Left cardiac atrium (tissue), 4 donors: ENCODE data around the gene GPX4. TPM values are rescaled to one million over a fixed set of nuclear protein-coding genes. Genes with fewer than 3 reads are reported as not detected.

Experiments
- ATAC-seq, 2 donors: fragments of 200-7000 bp; cut with Tn5 transposase; one replicate each; pipeline ENCODE4 v1.9.1; 2020; ENCODE audit warnings: mild to moderate bottlenecking in 2 of 2, moderate library complexity in 2 of 2
- DNase-seq: peaks from one replicate; pipeline ENCODE4 v3.0.0-alpha.2; 2020
- intact Hi-C, 2 donors: fragments of 100-400 bp; cut with DNase I; formaldehyde crosslinking; loops; one replicate each; pipeline versions ENCODE4 v1.14.1 to v1.15.1; 2022 to 2023
- total RNA-seq, 2 donors: library from RNA; stranded (reverse); fragmentation: NEBNext Ultra II Directional; extraction: Animal tissue kit (Norgen Biotek cat#: 25700); gene quantifications; one replicate each; pipeline ENCODE4 v1.2.1, GENCODE V29; 2021
- donor health status: DM: no; HTN: yes; CAD: no.
- donor health status: DM: no; HTN: yes; CAD: no; lungs with severe emphysema.
- donor health status: DM: yes; HTN: yes; CAD: no.
- donor health status: Dilated cardiomyopathy.

The GPX4 gene
- total RNA-seq, 2 donors from 2014 or later: 378 to 432 TPM

DNA sequence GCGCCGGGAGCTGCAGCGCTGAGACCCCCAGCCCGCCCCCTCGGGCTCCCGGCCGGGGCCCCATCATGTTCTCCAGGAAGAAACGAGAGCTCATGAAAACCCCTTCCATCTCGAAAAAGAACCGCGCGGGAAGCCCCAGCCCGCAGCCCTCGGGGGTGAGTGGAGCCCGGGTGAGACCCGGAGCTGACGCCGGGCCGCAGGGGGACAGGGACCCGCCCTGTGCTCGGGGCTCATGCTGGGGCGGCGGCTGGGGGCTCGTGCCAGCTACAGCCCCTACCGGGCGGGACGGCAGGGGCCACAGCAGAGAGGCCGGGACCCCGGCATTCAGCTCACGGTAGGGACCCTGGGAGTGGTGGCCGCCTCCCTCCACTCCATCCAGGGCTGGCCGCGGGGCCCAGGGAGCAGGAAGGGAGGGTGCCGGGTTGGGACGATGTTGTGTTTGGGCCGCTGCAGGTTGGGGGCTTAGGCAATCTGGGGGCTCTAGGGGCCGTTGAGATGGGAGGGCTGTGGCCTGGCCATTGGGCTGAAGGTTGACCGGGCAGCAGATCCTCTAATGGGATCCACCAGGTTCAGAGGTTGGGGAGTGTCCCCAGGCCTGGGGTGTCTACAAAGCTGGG is 36.3 kb upstream of the GPX4 start:
- ATAC-seq (peak in 1 of 2 donors; percentile 1), DNase-seq (no peak)
- intact Hi-C loops: no loop called here

DNA sequence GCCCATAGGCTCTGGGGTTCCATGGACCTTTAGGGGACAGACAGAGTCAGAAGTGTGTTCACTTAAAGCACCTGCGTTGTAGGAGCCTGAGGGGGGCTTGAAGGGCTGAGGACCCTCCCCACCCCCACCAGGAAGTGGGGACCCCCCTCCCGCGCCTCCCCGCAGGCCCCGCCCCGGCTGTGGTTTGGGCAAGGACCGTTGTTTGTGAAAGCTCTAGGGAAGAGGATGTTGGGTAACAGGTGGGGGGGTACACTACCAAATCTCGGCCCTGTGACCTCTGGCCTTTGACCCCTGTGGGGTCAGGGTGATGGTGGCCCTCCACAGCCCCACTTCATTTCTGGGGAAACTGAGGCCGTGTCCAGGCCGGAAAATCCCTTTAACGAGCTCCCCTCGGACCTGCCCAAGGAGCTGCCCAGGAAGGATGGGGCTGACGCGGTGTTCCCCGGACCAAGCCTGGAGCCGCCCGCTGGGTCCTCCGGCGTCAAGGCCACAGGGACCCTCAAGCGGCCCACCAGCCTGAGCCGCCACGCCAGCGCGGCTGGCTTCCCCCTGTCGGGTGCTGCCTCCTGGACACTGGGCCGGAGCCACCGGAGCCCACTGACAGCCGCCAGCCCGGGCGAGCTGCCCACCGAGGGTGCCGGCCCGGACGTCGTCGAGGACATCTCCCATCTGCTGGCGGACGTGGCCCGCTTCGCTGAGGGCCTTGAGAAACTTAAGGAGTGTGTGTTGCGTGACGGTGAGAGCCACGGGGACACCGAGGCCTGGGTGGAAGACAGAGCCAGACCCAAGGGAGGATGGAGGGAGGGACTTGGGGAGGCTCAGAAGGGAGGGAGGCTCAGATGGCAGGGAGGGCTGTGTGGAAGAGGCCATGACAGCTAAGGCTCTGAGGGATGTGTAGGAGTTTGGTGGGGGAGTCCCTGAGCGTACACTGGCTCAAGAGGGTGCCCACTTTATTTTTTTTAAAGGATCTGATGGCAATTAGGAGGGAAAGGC is 35.5 kb upstream of the GPX4 start:
- intact Hi-C loops: no loop called here
- ATAC-seq (peak in 1 of 2 donors; percentile 14), DNase-seq (peak; percentile 63)

DNA sequence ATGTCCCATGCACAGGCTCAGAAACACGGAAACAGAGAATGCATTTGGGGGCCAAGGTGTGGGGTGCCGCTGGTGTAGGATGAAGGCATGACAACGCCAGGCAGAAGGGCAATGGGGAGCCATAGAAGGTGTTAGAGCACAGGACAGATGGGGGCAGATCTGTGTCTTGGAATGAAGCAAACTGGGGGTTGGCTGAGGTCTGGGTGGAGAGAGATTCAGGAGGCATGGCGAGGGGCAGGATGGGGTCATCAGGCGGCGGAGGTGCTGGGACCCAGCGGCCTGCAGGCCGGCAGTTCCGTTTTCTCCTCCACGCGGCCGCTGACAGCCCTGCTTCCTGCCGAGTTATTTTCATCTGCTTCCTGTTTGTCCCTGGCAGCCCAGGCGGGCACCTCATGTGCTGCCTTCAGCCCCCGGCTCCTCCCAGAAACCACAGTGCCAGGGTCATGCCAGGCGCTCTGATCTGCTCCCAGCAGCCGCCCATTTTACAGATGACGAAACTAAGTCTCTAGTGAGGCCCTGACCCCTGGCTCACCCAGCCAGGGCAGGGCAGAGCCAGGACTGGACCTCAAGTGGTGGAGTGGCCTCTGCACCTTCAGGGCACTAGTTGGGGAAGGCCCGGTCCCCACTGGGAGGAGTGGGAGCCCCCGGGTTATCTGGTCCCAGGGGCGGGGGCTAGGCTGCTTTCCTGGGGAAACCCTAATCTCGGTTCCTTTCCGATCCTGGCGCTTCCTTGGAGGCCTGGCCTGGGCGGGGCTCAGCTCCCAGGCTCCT is 34.6 kb upstream of the GPX4 start:
- ATAC-seq (peak; percentile 45 to 51), DNase-seq (peak; percentile 79)
- intact Hi-C loops: no loop called here

DNA sequence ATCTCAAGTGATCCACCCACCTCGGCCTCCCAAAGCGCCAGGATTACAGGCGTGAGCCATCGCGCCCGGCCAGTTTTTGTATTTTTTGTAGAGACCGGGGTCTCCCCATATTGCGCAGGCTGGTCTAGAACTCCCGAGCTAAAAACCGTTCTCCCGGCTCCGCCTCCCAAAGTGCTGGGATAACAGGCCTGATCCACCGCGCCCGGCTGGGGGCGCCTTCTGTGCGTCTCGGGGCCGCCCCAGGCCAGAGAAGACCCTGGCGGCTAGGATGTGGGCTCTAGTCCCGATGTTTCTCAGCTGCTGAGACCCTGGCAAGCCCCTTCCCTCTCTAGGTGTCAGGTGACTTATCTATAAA is 33.2 kb upstream of the GPX4 start:
- DNase-seq: no peak
- intact Hi-C loops: no loop called here
- ATAC-seq: no peak

DNA sequence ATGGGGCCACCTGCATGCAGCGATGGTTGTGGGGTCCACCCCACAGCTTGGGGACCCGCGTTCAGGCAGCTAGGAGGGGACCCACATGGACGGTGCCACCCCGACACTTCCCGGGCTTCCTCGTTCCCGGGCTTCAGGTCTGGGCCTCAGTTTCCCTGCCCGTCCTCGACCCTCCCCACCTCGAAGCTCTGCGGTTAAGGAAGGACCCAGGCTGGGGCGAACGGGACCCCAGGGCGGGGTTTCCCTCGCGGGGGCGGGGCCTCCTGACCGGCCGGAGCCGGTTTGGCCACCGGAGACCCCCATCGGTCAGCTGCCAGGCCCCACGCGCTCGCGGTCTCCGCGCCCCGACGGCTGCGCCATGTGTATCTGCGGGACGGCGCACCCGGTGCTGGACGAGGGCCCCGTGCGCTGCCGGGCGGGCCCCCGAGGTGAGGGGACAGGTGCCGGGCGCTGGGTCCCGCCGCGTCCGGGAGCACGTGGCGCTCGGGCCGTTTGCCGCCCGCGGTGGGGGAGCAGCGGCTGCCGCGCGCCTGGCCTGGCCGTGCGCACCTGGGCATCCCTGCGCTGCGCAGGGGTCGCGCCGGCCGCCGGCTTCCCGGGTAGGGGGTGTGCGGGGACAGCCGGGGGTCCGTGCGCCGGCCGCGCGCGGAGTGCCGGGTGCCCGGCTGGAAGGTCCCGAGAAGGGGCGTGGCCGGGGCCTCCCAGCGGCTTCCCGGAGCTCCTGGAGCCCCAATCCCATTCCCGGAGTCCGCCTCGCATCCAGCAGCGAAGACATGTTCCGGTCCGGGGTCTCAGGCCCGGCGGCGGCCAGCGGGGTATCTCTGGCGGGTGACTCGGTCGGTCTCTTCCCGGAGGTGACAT is 32.6 kb upstream of the GPX4 start:
- intact Hi-C loops: no loop called here
- ATAC-seq (no peak), DNase-seq (peak; percentile 39)

DNA sequence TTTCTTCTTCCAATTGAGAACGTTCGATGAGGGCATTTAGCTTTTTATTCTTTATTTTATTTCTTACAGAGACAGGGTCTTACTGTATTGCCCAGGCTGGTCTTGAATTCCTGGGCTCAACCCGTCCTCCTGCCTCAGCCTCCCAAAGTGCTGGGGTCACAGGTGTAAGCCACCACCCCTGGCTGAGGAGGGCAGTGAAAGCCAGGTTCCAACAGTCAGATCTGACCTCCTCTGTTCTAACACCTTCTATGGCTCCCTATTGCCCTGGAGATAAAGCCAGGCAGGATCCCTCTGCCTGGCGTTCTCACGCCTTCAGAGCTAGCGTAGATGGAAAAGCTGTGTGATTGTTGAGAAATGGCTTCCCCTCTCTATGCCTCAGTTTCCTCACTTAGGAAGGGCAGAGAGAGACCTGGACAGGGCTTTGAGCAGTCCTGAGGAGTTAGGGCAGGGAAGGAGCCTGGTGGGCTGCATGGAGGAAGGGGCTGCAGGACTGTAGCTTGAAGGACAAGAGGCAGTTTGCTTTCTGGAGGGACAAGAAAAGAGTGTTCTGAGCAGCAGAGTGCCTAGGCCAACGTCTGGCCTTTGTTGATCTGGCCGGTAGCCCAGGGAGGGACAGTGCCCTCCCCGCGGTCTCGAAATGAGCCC is 31.3 kb upstream of the GPX4 start:
- DNase-seq (no peak), ATAC-seq (no peak)
- intact Hi-C loops: no loop called here

DNA sequence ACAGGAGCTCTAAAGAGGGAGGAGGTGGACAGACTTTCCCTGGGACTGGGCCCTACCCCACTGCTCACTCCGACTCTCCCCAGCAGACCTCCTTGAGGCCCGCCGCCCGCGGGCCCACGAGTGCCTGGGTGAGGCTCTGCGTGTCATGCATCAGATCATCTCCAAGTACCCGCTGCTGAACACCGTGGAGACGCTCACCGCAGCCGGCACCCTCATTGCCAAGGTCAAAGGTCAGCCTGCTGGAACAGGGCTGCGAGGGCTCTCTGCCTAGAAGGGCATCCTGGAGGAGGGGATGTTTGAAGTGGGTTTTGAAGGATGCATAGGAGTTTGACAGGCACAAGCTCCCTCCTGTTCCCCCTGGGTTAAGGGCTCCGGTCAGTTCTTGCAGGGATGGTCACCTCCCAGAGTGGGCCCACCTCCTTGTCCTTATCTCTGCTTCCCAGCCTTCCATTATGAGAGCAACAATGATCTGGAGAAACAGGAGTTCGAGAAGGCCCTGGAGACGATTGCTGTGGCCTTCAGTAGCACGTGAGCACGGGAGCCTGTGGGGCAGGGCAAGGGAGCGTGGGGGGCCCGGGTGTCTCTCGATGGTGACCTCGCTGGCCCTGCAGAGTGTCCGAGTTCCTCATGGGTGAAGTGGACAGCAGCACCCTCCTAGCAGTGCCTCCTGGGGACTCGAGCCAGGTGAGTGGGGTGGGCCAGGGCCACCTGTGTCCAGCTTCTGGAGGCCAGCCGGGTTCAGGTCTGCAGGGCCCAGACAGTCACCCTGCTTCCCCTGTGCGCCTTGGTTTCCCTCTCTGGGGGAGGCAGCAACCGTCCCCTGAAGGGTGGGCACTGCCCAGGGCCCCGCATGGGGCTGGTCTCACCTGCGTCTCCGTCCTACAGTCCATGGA is 30.5 kb upstream of the GPX4 start:
- ATAC-seq (no peak), DNase-seq (no peak)

DNA sequence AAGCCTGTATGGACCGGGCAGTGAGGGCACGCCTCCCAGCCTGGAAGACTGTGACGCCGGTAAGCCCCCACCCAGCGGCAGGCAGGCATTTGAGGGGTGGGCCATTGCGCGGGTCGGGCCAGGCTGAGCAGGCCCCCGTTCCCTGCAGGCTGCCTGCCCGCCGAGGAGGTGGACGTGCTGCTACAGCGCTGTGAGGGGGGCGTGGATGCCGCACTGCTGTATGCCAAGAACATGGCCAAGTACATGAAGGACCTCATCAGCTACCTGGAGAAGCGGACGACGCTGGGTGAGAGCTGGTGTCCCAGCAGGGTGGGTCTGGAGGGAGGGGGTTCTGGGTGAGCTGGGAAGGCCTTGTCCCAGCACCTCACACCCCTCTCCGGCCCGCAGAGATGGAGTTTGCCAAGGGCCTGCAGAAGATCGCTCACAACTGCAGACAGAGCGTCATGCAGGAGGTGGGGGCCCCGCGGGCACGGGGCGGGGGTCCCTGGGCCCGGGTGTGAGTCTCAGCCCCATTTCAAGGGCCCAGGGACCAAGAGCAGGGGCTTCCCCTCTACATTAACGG is 29.8 kb upstream of the GPX4 start:
- intact Hi-C loops: no loop called here
- no peak for DNase-seq
- ATAC-seq: no peak

More for the DNA sequence above, 30.5 kb upstream of the GPX4 start:
- intact Hi-C loops: no loop called here

DNA sequence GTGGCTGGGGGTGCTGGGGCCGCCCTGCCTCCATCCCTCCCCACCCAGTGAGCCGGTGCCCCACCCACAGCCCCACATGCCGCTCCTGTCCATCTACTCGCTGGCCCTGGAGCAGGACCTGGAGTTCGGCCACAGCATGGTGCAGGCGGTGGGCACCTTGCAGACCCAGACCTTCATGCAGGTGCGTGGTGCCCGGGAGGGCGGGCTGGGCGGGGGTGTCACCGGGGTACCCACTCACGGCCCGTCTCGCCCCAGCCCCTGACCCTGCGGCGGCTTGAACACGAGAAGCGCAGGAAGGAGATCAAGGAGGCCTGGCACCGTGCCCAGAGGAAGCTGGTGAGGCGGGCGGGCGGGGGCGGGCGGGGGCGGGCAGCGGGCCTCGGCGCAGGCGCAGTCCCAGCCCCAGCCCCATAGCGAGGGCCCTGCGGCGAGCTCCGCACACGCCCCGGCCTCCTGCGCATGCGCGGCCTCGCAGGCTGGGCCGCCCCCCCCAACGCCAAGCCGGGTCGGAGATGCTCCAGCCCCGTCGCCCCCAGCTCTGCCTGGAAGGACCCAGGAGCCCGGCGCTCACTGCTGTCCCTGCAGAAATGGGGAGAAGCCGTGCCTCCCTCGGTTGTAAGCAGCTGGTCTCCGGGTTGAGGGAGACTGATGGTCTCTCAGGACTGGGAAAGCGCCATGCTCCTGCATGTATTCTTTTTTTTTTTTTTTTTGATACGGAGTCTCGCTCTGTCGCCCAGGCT is 29.1 kb upstream of the GPX4 start:
- intact Hi-C loops: no loop called here
- ATAC-seq: peak; percentile 40 to 41
- DNase-seq: peak; percentile 88

DNA sequence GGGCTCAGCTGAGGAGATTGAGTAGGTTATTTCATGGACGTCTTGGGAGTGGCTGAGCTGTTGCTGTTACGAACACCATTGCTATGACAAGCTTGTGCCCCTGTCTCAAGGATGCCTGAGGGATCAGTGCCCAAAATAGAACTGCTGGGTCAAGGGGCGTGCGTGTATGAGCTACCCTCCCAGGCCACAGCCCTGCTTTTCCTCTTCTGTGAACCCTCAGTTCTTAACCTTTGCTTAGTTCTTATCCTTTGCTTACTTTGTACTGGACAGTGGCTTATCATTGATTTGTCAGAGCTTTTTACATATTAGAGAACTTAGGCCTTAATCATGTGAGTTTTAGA is 27.8 kb upstream of the GPX4 start:
- intact Hi-C loops: no loop called here
- DNase-seq (no peak), ATAC-seq (no peak)

DNA sequence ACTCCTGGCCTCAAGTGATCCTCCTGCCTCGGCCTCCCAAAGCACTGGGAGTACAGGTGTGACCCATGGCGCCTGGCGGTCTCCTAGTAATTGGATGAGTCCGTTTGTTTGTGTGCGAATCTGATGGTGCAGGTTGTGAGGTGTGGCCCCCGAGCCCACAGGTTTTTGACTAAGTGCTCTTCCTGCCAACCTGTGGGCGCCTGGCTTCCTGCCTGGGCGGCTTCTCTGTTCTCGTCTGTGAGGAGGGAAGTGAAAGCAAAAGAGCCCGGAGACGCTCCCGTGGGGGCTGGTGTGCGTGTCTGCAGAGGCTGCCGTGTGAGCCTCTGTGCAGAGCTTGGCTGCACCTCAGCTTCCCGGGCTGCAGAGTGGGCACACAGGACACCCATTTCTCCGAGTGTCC is 26.8 kb upstream of the GPX4 start:
- intact Hi-C loops: no loop called here
- DNase-seq: peak; percentile 69
- ATAC-seq: peak; percentile 35 to 58

DNA sequence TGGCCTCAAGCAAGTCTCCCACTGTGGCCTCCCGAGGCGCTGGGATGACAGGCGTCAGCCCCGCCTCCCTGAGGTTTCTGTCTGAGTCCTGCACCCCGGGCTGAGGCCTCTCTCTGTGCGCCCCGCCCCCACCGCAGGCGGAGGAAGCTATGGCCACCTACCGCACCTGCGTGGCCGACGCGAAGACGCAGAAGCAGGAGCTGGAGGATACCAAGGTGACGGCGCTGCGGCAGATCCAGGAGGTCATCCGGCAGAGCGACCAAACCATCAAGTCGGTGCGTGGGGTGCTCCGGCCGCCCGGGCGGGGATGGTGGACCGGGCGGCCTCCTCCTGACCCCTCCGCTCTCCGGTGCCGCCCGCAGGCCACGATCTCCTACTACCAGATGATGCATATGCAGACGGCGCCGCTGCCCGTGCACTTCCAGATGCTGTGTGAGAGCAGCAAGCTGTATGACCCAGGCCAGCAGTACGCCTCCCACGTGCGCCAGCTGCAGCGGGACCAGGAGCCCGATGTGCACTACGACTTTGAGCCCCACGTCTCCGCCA is 24.2 kb upstream of the GPX4 start:
- ATAC-seq (no peak), DNase-seq (no peak)
- intact Hi-C loops: no loop called here

DNA sequence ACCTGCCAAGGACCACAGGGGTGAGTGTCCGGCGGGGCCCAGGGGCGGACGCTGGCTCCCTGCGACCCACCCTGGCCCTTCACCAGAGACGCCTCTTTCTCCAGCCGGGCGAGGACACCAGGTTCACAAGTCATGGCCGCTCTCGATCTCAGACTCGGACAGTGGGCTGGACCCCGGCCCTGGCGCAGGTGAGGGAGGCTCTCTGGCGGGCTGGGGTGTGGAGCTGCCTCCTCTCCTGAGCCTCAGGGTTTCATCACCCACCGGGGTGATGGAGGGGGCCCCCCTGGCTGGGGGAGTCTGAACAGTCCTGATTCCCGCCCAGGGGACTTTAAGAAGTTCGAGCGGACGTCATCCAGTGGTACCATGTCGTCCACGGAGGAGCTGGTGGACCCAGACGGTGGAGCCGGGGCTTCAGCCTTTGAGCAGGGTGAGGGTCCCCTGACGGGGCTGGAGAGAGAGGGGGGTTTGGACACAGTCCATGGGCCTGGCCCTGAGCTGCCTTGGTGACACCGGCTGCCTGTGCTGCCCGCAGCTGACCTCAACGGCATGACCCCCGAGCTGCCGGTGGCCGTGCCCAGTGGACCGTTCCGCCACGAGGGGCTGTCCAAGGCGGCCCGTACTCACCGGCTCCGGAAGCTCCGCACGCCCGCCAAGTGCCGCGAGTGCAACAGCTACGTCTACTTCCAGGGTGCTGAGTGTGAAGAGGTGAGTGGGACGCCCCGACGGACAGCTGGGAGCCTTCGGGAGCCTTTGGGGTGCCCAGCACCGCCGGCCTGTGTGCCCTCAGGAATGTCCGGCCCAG is 23.2 kb upstream of the GPX4 start:
- DNase-seq: no peak
- no peak for ATAC-seq
- intact Hi-C loops: no loop called here

DNA sequence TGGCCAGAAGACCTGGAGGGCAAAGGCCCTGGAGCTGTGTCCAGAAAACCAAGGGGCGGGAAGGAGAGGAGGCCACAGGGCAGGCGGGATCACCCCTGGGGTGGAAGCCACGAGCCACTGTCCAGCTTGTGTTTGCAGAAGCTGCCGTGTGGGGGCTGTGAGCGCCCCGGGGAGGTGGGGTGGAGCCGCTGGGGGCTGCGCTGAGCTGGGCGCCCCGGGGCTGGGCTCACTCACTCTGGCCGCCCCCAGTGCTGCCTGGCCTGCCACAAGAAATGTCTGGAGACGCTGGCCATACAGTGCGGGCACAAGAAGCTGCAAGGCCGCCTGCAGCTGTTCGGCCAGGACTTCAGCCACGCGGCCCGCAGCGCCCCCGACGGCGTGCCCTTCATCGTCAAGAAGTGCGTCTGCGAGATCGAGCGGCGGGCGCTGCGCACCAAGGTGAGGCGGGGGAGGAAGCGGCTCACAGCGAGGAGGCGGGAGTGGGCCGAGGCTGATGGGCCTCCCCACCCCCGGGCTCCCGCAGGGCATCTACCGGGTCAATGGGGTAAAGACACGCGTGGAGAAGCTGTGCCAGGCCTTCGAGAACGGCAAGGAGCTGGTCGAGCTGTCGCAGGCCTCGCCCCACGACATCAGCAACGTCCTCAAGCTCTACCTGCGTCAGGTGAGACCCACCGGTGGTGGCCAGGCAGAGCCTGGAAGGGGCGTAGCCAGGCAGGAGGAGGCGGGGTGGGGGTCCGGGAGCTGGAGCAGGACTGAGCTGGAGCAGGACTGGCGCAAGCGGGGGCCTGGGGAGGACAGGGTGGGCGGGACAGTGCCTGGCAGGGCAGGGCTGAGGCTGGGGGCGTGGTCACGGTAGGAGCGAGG is 22.3 kb upstream of the GPX4 start:
- DNase-seq (no peak), ATAC-seq (no peak)
- intact Hi-C loops: no loop called here
